ENCODE data around the gene CPEB4. TPM values are rescaled to one million over a fixed set of nuclear protein-coding genes. Genes with fewer than 3 reads are reported as not detected.

CPEB4 gene
- total and polyA plus RNA-seq, 10 donors: 2.3 to 107 (median 81.0) TPM

DNA sequence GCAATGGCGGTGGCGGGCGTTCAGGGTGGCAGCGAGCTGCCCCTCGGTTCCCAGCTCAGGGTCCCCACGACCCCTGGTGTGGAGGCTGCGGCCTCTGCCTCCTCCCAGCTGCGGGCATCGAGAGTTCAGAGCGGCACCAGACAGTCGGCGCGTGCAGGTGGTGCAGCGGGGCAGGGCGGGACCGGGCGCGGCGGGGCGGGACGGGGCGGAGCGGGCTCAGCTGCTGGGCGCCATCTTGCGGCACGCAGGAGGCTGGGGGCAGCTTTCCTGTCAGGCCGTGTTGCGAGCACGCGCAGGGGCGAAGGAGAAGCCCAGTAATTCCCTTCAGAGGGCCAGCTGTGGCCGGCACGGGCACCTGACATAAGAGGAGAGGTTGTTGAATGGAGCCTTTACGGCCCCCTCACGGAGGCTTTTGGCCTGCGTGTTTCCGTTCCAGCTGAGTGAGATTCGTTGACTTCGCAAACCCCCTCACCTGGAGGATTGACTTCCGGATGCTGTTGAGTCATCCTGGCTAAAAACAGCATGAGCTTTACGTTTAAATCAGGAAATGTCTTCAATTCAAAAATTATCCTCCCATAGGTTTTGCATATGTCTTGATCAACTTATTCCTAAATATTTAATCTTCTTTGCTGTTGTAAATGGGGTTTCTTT lies 101.4 kb downstream of the CPEB4 start:
- no peak overlapping the region for H3K27ac ChIP-seq
- TF ChIP-seq, protein P1, sequence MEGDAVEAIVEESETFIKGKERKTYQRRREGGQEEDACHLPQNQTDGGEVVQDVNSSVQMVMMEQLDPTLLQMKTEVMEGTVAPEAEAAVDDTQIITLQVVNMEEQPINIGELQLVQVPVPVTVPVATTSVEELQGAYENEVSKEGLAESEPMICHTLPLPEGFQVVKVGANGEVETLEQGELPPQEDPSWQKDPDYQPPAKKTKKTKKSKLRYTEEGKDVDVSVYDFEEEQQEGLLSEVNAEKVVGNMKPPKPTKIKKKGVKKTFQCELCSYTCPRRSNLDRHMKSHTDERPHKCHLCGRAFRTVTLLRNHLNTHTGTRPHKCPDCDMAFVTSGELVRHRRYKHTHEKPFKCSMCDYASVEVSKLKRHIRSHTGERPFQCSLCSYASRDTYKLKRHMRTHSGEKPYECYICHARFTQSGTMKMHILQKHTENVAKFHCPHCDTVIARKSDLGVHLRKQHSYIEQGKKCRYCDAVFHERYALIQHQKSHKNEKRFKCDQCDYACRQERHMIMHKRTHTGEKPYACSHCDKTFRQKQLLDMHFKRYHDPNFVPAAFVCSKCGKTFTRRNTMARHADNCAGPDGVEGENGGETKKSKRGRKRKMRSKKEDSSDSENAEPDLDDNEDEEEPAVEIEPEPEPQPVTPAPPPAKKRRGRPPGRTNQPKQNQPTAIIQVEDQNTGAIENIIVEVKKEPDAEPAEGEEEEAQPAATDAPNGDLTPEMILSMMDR (IDR thresholded peaks at IDR 0.05 in 8 of 11, conservative IDR thresholded peaks at IDR 0.05 in 3 of 11): no peak
- TF ChIP-seq POLR2A (IDR thresholded peaks at IDR 0.05): no peak
- no peak for TF ChIP-seq POLR2AphosphoS5 (IDR thresholded peaks at IDR 0.05)
- no peak overlapping the region for H3K4me3 ChIP-seq
- H3K27me3 ChIP-seq (replicated peaks in 1 of 7): peaks cover 0 to 21% (median 0%) of the 10 kb centered on the region in 7 donors
- no peaks in the 10 kb centered on the region for H3K36me3 ChIP-seq
- no peak for DNase-seq
- no peaks in the 10 kb centered on the region for H3K4me1 ChIP-seq
- intact Hi-C loops (cut with DNase I; ENCODE audit: low total_unique reads): no loop called here
- peaks cover 0 to 5% (median 0%) of the 10 kb centered on the region in 8 donors for H3K9me3 ChIP-seq
- WGBS, 5 donors: 93 to 94% (median 94%) methylated on average over 31 to 41 of the region's 41 CpGs

DNA sequence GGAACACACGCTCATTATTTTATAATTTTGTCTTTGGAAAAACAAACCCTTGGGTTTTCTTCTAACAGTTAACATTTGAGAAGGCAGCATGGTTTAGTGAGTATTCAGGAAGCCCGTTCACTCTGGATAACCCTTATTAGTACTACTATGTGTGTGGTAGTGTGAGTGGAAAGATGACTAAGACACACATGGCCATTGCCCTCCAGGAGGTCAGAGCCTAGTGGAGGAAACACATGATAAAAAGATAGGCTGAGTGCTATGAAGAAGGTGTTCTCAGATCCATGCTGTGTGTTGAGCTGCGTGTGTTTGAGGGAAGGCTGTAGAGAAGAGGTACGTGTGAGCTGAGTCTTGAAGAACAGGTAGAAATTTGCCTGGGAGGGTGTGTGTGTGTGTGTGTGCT lies 109.2 kb downstream of the CPEB4 start:
- Histone ChIP-seq H3K4me3 (no peak overlapping the region), H3K27ac (no peak overlapping the region), H3K9me3 (no peaks in the 10 kb centered on the region), H3K36me3 (no peaks in the 10 kb centered on the region), H3K4me1 (no peaks in the 10 kb centered on the region), H3K27me3 (replicated peaks in 1 of 7) (peaks cover 0 to 40% (median 4%) of the 10 kb centered on the region in 7 donors)
- TF ChIP-seq POLR2A (IDR thresholded peaks at IDR 0.05): no peak
- TF ChIP-seq POLR2AphosphoS5 (IDR thresholded peaks at IDR 0.05): no peak
- TF ChIP-seq, protein P1 (IDR thresholded peaks at IDR 0.05 in 8 of 11, conservative IDR thresholded peaks at IDR 0.05 in 3 of 11): no peak
- WGBS, 5 donors: 70 to 86% (median 77%) methylated on average over 4 of the region's 4 CpGs
- intact Hi-C loops (cut with DNase I; ENCODE audit: low total_unique reads): no loop called here
- no peak for DNase-seq

DNA sequence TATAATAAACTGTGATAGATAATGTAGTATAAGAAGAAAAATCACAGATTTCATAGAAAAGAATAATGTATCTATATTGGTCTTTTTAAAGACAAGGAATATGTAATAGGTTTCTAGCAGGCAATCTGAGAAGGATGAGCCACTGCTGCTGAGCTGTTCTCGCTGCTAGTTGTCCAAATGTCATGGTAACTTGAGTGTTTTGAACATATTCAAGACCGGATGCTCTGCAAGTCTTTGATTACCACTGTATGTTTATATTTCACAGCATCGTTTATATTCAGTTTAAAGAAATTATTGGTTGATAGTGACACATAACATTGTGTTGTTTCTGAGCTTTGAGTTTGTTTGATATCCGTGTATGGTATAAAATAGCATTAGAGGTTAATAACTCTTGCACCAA lies 110.4 kb downstream of the CPEB4 start:
- Histone ChIP-seq H3K4me1 (no peaks in the 10 kb centered on the region), H3K27me3 (replicated peaks in 1 of 7) (peaks cover 0 to 33% (median 4%) of the 10 kb centered on the region in 7 donors), H3K9me3 (no peaks in the 10 kb centered on the region), H3K4me3 (no peak overlapping the region), H3K36me3 (no peaks in the 10 kb centered on the region), H3K27ac (no peak overlapping the region)
- intact Hi-C loops (cut with DNase I; ENCODE audit: low total_unique reads): no loop called here
- no peak for DNase-seq
- TF ChIP-seq, protein P1 (IDR thresholded peaks at IDR 0.05 in 8 of 11, conservative IDR thresholded peaks at IDR 0.05 in 3 of 11): no peak
- TF ChIP-seq POLR2AphosphoS5 (IDR thresholded peaks at IDR 0.05) (no peak), POLR2A (IDR thresholded peaks at IDR 0.05) (no peak)
- WGBS, 5 donors: 69 to 82% (median 74%) methylated on average over 4 of the region's 4 CpGs

DNA sequence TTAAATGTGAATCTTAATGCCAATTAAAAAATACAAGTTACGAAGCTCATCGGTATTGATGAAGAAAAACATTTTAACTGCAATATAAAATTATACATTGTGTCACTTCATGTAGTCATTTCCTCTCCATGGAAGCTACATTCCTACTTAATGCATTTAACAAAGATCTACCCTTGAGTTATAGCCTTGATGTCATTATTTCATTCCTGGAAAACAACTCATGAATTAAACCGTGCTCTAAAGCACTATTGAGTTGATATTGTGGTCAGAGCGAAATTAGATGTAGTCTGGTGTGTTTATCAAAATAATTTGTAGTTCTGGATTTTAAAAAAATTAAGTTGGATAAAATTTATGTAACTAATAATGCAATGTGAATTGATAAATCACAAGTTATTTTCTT lies 111.9 kb downstream of the CPEB4 start:
- TF ChIP-seq, protein P1 (IDR thresholded peaks at IDR 0.05 in 8 of 11, conservative IDR thresholded peaks at IDR 0.05 in 3 of 11): no peak
- TF ChIP-seq POLR2AphosphoS5 (IDR thresholded peaks at IDR 0.05): no peak
- no peak for TF ChIP-seq POLR2A (IDR thresholded peaks at IDR 0.05)
- H3K9me3 ChIP-seq: no peaks in the 10 kb centered on the region
- WGBS, 5 donors: 79 to 85% (median 82%) methylated on average over 4 of the region's 4 CpGs
- peaks cover 0 to 21% (median 4%) of the 10 kb centered on the region in 7 donors for H3K27me3 ChIP-seq (replicated peaks in 1 of 7)
- intact Hi-C loops (cut with DNase I; ENCODE audit: low total_unique reads): no loop called here
- DNase-seq: no peak
- no peaks in the 10 kb centered on the region for H3K36me3 ChIP-seq
- no peak overlapping the region for H3K4me3 ChIP-seq
- H3K27ac ChIP-seq: no peak overlapping the region
- H3K4me1 ChIP-seq: no peaks in the 10 kb centered on the region
